K562 (cell line): ENCODE results near the gene MAP3K4. TPM values are rescaled to one million over a fixed set of nuclear protein-coding genes. Genes with fewer than 3 reads are reported as not detected.

Source experiments
- ATAC-seq: fragments of 200-7000 bp; cut with Tn5 transposase; 3 replicates; pipeline ENCODE4 v1.9.1; 2020; ENCODE audit warnings: moderate library complexity
- BruUV-seq: library from RNA; stranded (reverse); fragments of 400-500 nt; replicated peaks from 2 replicates; lab custom pipeline; 2021; lab: Mats Ljungman, UMichigan
- CTCF ChIA-PET: fragments of 300-600 bp; formaldehyde crosslinking; extraction: SDS; loops from one replicate; lab custom pipeline; 2021; ENCODE audit warnings: low intra/inter-chr PET ratio; lab: Yijun Ruan, JAX
- POLR2A ChIA-PET: fragments of 300-600, 350-650 bp; sonication (Branson Sonifier 250); formaldehyde crosslinking; extraction: SDS; loops from one replicate; lab custom pipeline; 2021; ENCODE audit warnings: antibody characterized with exemption, inconsistent platforms; lab: Yijun Ruan, JAX
- DNase-seq, 4 experiments: peaks; one replicate each; pipeline versions ENCODE4 v3.0.0 to v3.0.0-alpha.2; 2011 to 2018; ENCODE audit warnings: low spot score in 3 of 4, mixed read lengths in 3 of 4; ENCODE audit errors: extremely low read depth in 1 of 4
- FAIRE-seq: peaks from 2 replicates; lab custom pipeline; 2011; peaks lifted over from hg19 to GRCh38; lab: Jason Lieb, UNC
- H2AFZ ChIP-seq: 2 replicates; pipeline ENCODE4 v1.6.0; 2011; ENCODE audit warnings: low read depth, low read length, control low read depth, inconsistent platforms
- H3K27ac ChIP-seq: fragments of 200-600 bp; 3 replicates; pipeline ENCODE4 v1.8.0; 2011; ENCODE audit warnings: low read depth, mild to moderate bottlenecking, control low read depth, inconsistent platforms, low read length, moderate library complexity, mixed read lengths; ENCODE audit errors: extremely low read depth
- H3K27me3 ChIP-seq, 2 experiments: fragments of 300-600 bp in 1 of 2; 2 replicates in 1 of 2; 3 replicates in 1 of 2; pipeline versions ENCODE4 v1.6.0 to v1.8.0; 2011; ENCODE audit warnings: inconsistent platforms in 2 of 2, low read length in 2 of 2, mild to moderate bottlenecking in 1 of 2, mixed read lengths in 1 of 2, moderate library complexity in 1 of 2; ENCODE audit not compliant: control insufficient read depth in 2 of 2, insufficient read depth in 2 of 2
- H3K36me3 ChIP-seq: fragments of 300-600 bp; 3 replicates; pipeline ENCODE4 v1.8.0; 2011; ENCODE audit warnings: mild to moderate bottlenecking, low read length, inconsistent platforms; ENCODE audit not compliant: control insufficient read depth, insufficient read depth
- H3K4me1 ChIP-seq, 2 experiments: fragments of 200-600 bp in 1 of 2; replicated peaks in 1 of 2; 2 replicates in 1 of 2; 3 replicates in 1 of 2; pipeline versions ENCODE4 v1.5.1 to v1.8.0; 2011; ENCODE audit warnings: inconsistent platforms in 2 of 2, low read length in 2 of 2, mild to moderate bottlenecking in 1 of 2, mixed read lengths in 1 of 2, moderate library complexity in 1 of 2; ENCODE audit not compliant: control insufficient read depth in 2 of 2, insufficient read depth in 2 of 2
- H3K4me2 ChIP-seq: 2 replicates; pipeline ENCODE4 v1.6.1; 2011; ENCODE audit warnings: low read length, control low read depth, inconsistent platforms, mixed read lengths; ENCODE audit not compliant: insufficient read depth
- H3K4me3 ChIP-seq: fragments of 200-600 bp; sonication (generic), shearing (Covaris generic); 2 replicates; pipeline ENCODE4 v1.5.1; 2016; ENCODE audit warnings: control low read depth, inconsistent platforms
- H3K79me2 ChIP-seq: fragments of 200-600 bp; 3 replicates; pipeline ENCODE4 v1.8.0; 2011; ENCODE audit warnings: low read length, inconsistent platforms; ENCODE audit not compliant: control insufficient read depth, insufficient read depth
- H3K9ac ChIP-seq, 2 experiments: 2 replicates each; pipeline versions ENCODE4 v1.6.0 to v1.6.1; 2011; ENCODE audit warnings: low read depth in 2 of 2, low read length in 2 of 2, control low read depth in 1 of 2, inconsistent platforms in 1 of 2, mild to moderate bottlenecking in 1 of 2, mixed read lengths in 1 of 2; ENCODE audit not compliant: insufficient read depth in 1 of 2
- H3K9me1 ChIP-seq: one replicate; pipeline ENCODE4 v1.6.0; 2011; ENCODE audit warnings: inconsistent platforms, mild to moderate bottlenecking, low read length, moderate library complexity; ENCODE audit not compliant: control insufficient read depth, insufficient read depth
- H3K9me3 ChIP-seq: replicated peaks from 2 replicates; pipeline ENCODE4 v1.5.1; 2011; ENCODE audit warnings: low read depth, low read length, inconsistent platforms; ENCODE audit not compliant: control insufficient read depth, insufficient read depth
- H4K20me1 ChIP-seq: replicated peaks from 2 replicates; pipeline ENCODE4 v1.6.1; 2011; ENCODE audit warnings: low read length, inconsistent platforms, mixed read lengths; ENCODE audit not compliant: control insufficient read depth, insufficient read depth
- CEBPG ChIP-seq, 3 experiments: fragments of 200-800 bp in 1 of 3; sonication (Bioruptor generic) in 1 of 3; sonication (generic) in 1 of 3; formaldehyde crosslinking in 1 of 3; IDR thresholded peaks in 2 of 3; conservative IDR thresholded peaks in 1 of 3; 2 replicates each; pipeline versions ENCODE4 v1.6.1 to v1.8.0; 2016 to 2022; ENCODE audit warnings: missing compliant biosample characterization in 2 of 3, missing genetic modification characterization in 2 of 3, mild to moderate bottlenecking in 1 of 3, missing genetic modification reagents in 1 of 3
- CEBPZ ChIP-seq: fragments of 150-350 bp; IDR thresholded peaks from 2 replicates; pipeline ENCODE4 v1.6.1; 2014; ENCODE audit warnings: low read depth, mild to moderate bottlenecking, low read length, borderline replicate concordance
- HBP1 ChIP-seq: fragments of 450-650 bp; formaldehyde crosslinking; IDR thresholded peaks from 2 replicates; pipeline ENCODE4 v1.4.0; 2022; ENCODE audit warnings: missing genetic modification characterization
- PURB ChIP-seq: sonication (generic); formaldehyde crosslinking; IDR thresholded peaks from 2 replicates; pipeline ENCODE4 v1.9.0; 2021; ENCODE audit warnings: low read depth, mild to moderate bottlenecking, missing genetic modification reagents
- SREBF2 ChIP-seq: sonication (generic); formaldehyde crosslinking; IDR thresholded peaks from 2 replicates; pipeline ENCODE4 v1.4.0; 2020; ENCODE audit warnings: mild to moderate bottlenecking, missing genetic modification reagents
- SRSF9 ChIP-seq: fragments of 200-400 bp; formaldehyde crosslinking; IDR thresholded peaks from 2 replicates; pipeline ENCODE4 v1.6.1; 2017; ENCODE audit warnings: low read depth, low read length, borderline replicate concordance
- TCF7L2 ChIP-seq: fragments of 150-350 bp; IDR thresholded peaks from 2 replicates; pipeline ENCODE4 v1.6.1; 2016; ENCODE audit warnings: low read depth, mild to moderate bottlenecking, low read length, moderate library complexity
- ZNF140 ChIP-seq: fragments of 250-450 bp; sonication (Bioruptor Pico); IDR thresholded peaks from 2 replicates; pipeline ENCODE4 v1.8.0; 2021; ENCODE audit warnings: moderate library complexity, mild to moderate bottlenecking, inconsistent platforms
- WGBS: fragments of 100-300 bp; shearing (Covaris generic); methylation state at CpG from one replicate; pipeline ENCODE4 v1.1.6; 2016; ENCODE audit warnings: low coverage, mixed read lengths; ENCODE audit not compliant: insufficient coverage; ENCODE audit errors: missing lambda C conversion rate; 5-methylcytosine and 5-hydroxymethylcytosine counted together
- in situ Hi-C: fragments of 300-500 bp; cut with MboI; formaldehyde crosslinking; loops from 4 replicates; pipeline ENCODE4 v1.15.0; 2018; ENCODE audit warnings: inconsistent platforms, mixed read lengths
- intact Hi-C: fragments of 100-400 bp; cut with micrococcal nuclease; formaldehyde crosslinking; loops from 2 replicates; pipeline ENCODE4 v1.14.2; 2022
- polyA plus RNA-seq, 8 experiments: library from polyadenylated mRNA; depleted of rRNA in 4 of 8; stranded (reverse) in 5 of 8; unstranded in 3 of 8; fragments of >200 nt; fragmentation: Nextera tagmentation in 2 of 8; fragmentation: Illumina TruSeq in 1 of 8; extraction: Ambion mirVana in 2 of 8; extraction: Trizol in 1 of 8; gene quantifications; 2 replicates each; pipeline versions ENCODE4 v1.2.1 to v1.2.3, GENCODE V29; 2011 to 2014; ENCODE audit warnings: inconsistent platforms in 1 of 8, missing spikeins in 1 of 8
- total RNA-seq, 7 experiments: library from RNA; depleted of rRNA in 6 of 7; stranded (reverse); fragments of >200 nt in 6 of 7; fragmentation: Illumina TruSeq in 2 of 7; extraction: Trizol in 2 of 7; gene quantifications; 2 replicates each; pipeline versions ENCODE4 v1.2.1 to v1.2.3, GENCODE V29; 2011 to 2021; ENCODE audit warnings: low replicate concordance in 1 of 7

The MAP3K4 gene
- total and polyA plus RNA-seq, 9 of the 15 experiments (the other 6 are each of a cell fraction or from before 2014, with no cell fraction given), result 21.0 to 77.2 (median 48.9) TPM

DNA sequence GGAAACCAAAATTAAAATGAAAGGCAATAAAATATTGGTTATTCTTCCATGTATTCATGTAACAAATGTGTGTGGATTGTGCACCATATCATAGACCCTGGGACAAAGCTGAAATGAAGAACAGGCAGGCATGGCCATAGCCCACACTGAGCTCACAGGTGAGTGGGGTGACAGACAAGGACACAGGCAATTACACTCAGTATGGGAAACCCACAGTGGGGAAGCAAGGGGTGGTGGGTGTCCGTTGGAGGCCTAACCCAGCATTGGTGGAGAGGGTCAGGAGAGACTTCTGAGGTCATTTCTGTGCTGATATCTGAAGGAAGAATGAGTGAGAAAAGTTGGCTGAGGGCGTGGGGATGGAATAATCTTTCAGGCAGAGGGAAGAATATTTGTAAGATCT, 47.6 kb upstream of the MAP3K4 start:
- no peak for TF ChIP-seq HBP1 (CRISPR knock-in tag)
- no peak for TF ChIP-seq TCF7L2
- no peak for TF ChIP-seq CEBPG (CRISPR knock-in tag; IDR thresholded peaks at IDR 0.05)
- TF ChIP-seq CEBPG (tag; conservative IDR thresholded peaks at IDR 0.05 in 1 of 2, IDR thresholded peaks at IDR 0.05 in 1 of 2), result no peak
- no peak for TF ChIP-seq CEBPZ
- TF ChIP-seq SRSF9, result no peak
- TF ChIP-seq SREBF2 (CRISPR knock-in tag), result no peak
- TF ChIP-seq PURB (CRISPR knock-in tag), result no peak
- no peak for TF ChIP-seq ZNF140 (CRISPR knock-in tag)
- H3K4me1 ChIP-seq, result no peaks in the 10 kb centered on the region
- no peaks in the 10 kb centered on the region for H3K9me1 ChIP-seq
- H3K4me2 ChIP-seq, result no peak overlapping the region
- FAIRE-seq (no peak), DNase-seq (no peak), ATAC-seq (no peak)
- H3K9ac ChIP-seq, result no peak overlapping the region
- CTCF ChIA-PET, result no interaction called here
- no peaks in the 10 kb centered on the region for H3K36me3 ChIP-seq
- no peaks in the 10 kb centered on the region for H3K79me2 ChIP-seq
- H4K20me1 ChIP-seq, result no peaks in the 10 kb centered on the region
- H3K4me3 ChIP-seq, result no peak overlapping the region
- no peak overlapping the region for H2AFZ ChIP-seq
- intact Hi-C loops, result no loop called here
- 8% methylated on average over 2 of the region's 2 CpGs for WGBS
- in situ Hi-C loops, result no loop called here
- BruUV-seq, result no TSS peak
- POLR2A ChIA-PET, result interaction anchor here (1.4 kb wide), 1 partner anchor 23 kb away, joined by 5 read pairs; no protein-coding TSS in a partner anchor
- no peak overlapping the region for H3K27ac ChIP-seq
- H3K27me3 ChIP-seq, result no peaks in the 10 kb centered on the region
- no peaks in the 10 kb centered on the region for H3K9me3 ChIP-seq
